ENCODE data around the gene DOCK8.

- TF ChIP-seq CTCF (IDR thresholded peaks at IDR 0.05 in 8 of 11, conservative IDR thresholded peaks at IDR 0.05 in 3 of 11), result no peak
- no peak for TF ChIP-seq POLR2A (IDR thresholded peaks at IDR 0.05)
- no peak for TF ChIP-seq POLR2AphosphoS5 (IDR thresholded peaks at IDR 0.05)
Measured at GRCh38 chr9:392077-392804, 177.6 kb downstream of the DOCK8 start.
